H9 (cell line): ENCODE results near the gene MFSD6. TPM values are rescaled to one million over a fixed set of nuclear protein-coding genes. Genes with fewer than 3 reads are reported as not detected.

ENCODE experiments used
- DNase-seq: peaks from one replicate; pipeline ENCODE4 v3.0.0-alpha.2; 2017
- H2AFZ ChIP-seq: one replicate; pipeline ENCODE4 v1.6.1; 2013; ENCODE audit warnings: mild to moderate bottlenecking, low read length, control low read depth, moderate library complexity
- H2AK5ac ChIP-seq: 2 replicates; pipeline ENCODE4 v1.6.1; 2013; ENCODE audit warnings: low read length, control low read depth, mixed read lengths; ENCODE audit not compliant: insufficient read length
- H2BK120ac ChIP-seq: one replicate; pipeline ENCODE4 v1.6.1; 2013; ENCODE audit warnings: low read depth, mild to moderate bottlenecking, low read length, control low read depth, inconsistent platforms; ENCODE audit not compliant: poor library complexity, severe bottlenecking
- H2BK12ac ChIP-seq: 2 replicates; pipeline ENCODE4 v1.6.1; 2013; ENCODE audit warnings: low read length, control low read depth, mixed read lengths, low read depth; ENCODE audit not compliant: insufficient read length
- H2BK15ac ChIP-seq: 2 replicates; pipeline ENCODE4 v1.6.1; 2013; ENCODE audit warnings: low read depth, low read length, control low read depth
- H2BK20ac ChIP-seq: one replicate; pipeline ENCODE4 v1.6.1; 2013; ENCODE audit warnings: low read depth, mild to moderate bottlenecking, low read length, control low read depth, inconsistent platforms; ENCODE audit not compliant: poor library complexity, severe bottlenecking
- H2BK5ac ChIP-seq: 2 replicates; pipeline ENCODE4 v1.6.1; 2013; ENCODE audit warnings: low read length, control low read depth, mixed read lengths; ENCODE audit not compliant: insufficient read length
- H3K14ac ChIP-seq: 2 replicates; pipeline ENCODE4 v1.6.1; 2013; ENCODE audit warnings: low read length, control low read depth; ENCODE audit not compliant: insufficient read depth
- H3K18ac ChIP-seq: 2 replicates; pipeline ENCODE4 v1.6.1; 2013; ENCODE audit warnings: low read depth, mild to moderate bottlenecking, mixed read lengths, low read length, control low read depth; ENCODE audit not compliant: insufficient read length
- H3K23ac ChIP-seq: 2 replicates; pipeline ENCODE4 v1.6.1; 2013; ENCODE audit warnings: low read length, control low read depth, mixed read lengths, low read depth; ENCODE audit not compliant: insufficient read length
- H3K23me2 ChIP-seq: 2 replicates; pipeline ENCODE4 v1.6.1; 2013; ENCODE audit warnings: low read depth, mild to moderate bottlenecking, mixed read lengths, low read length, control low read depth; ENCODE audit not compliant: insufficient read length, poor library complexity, severe bottlenecking
- H3K27ac ChIP-seq: 2 replicates; pipeline ENCODE4 v1.5.1; 2013; ENCODE audit warnings: low read length, control low read depth, mixed read lengths, low read depth; ENCODE audit not compliant: insufficient read length
- H3K27me3 ChIP-seq: 2 replicates; pipeline ENCODE4 v1.6.1; 2013; ENCODE audit warnings: low read length, control low read depth, inconsistent platforms; ENCODE audit not compliant: insufficient read depth
- H3K4ac ChIP-seq: 2 replicates; pipeline ENCODE4 v1.6.1; 2013; ENCODE audit warnings: low read depth, mild to moderate bottlenecking, control low read depth, inconsistent platforms, low read length, moderate library complexity
- H3K4me1 ChIP-seq: 2 replicates; pipeline ENCODE4 v1.6.1; 2013; ENCODE audit warnings: low read length, control low read depth, inconsistent platforms; ENCODE audit not compliant: insufficient read depth
- H3K4me2 ChIP-seq: 2 replicates; pipeline ENCODE4 v1.6.1; 2013; ENCODE audit warnings: low read length, control low read depth, mixed read lengths; ENCODE audit not compliant: insufficient read length, insufficient read depth
- H3K56ac ChIP-seq: 2 replicates; pipeline ENCODE4 v1.6.1; 2013; ENCODE audit warnings: low read depth, mild to moderate bottlenecking, mixed read lengths, low read length, control low read depth; ENCODE audit not compliant: insufficient read length
- H3K79me1 ChIP-seq: 2 replicates; pipeline ENCODE4 v1.6.1; 2013; ENCODE audit warnings: low read depth, mild to moderate bottlenecking, moderate library complexity, low read length, control low read depth, inconsistent platforms; ENCODE audit not compliant: insufficient read depth, poor library complexity, severe bottlenecking
- H3K79me2 ChIP-seq: 2 replicates; pipeline ENCODE4 v1.6.1; 2013; ENCODE audit warnings: low read length, control low read depth, inconsistent platforms; ENCODE audit not compliant: insufficient read depth
- H3K9ac ChIP-seq: 2 replicates; pipeline ENCODE4 v1.6.1; 2013; ENCODE audit warnings: low read length, control low read depth, mixed read lengths; ENCODE audit not compliant: insufficient read length; ENCODE audit errors: extremely low read depth
- H3K9me3 ChIP-seq: one replicate; pipeline ENCODE4 v1.6.1; 2013; ENCODE audit warnings: low read depth, low read length, inconsistent platforms; ENCODE audit not compliant: control insufficient read depth
- H3T11ph ChIP-seq: one replicate; pipeline ENCODE4 v1.6.1; 2013; ENCODE audit warnings: mild to moderate bottlenecking, low read length, control low read depth, inconsistent platforms
- H4K20me1 ChIP-seq: one replicate; pipeline ENCODE4 v1.6.1; 2013; ENCODE audit not compliant: control insufficient read depth, insufficient read length, insufficient read depth
- H4K5ac ChIP-seq: 2 replicates; pipeline ENCODE4 v1.6.1; 2013; ENCODE audit warnings: low read depth, mild to moderate bottlenecking, mixed read lengths, low read length, control low read depth; ENCODE audit not compliant: insufficient read length
- H4K8ac ChIP-seq: replicated peaks from 2 replicates; pipeline ENCODE4 v1.6.1; 2013; ENCODE audit warnings: low read length, control low read depth, mixed read lengths, low read depth; ENCODE audit not compliant: insufficient read length
- H4K91ac ChIP-seq: 2 replicates; pipeline ENCODE4 v1.6.1; 2013; ENCODE audit warnings: low read depth, mild to moderate bottlenecking, moderate library complexity, mixed read lengths, low read length, control low read depth; ENCODE audit not compliant: insufficient read length
- H3K27ac Mint-ChIP-seq, 3 experiments: 2 replicates in 2 of 3; 3 replicates in 1 of 3; pipeline ENCODE4 v1.8.0; 2020 to 2021; ENCODE audit warnings: mixed read lengths in 3 of 3, mild to moderate bottlenecking in 1 of 3, moderate library complexity in 1 of 3
- H3K27me3 Mint-ChIP-seq: 2 replicates; pipeline ENCODE4 v1.8.0; 2021; ENCODE audit warnings: low read depth, mild to moderate bottlenecking, moderate library complexity, mixed read lengths
- H3K36me3 Mint-ChIP-seq, 3 experiments: 2 replicates in 2 of 3; 3 replicates in 1 of 3; pipeline ENCODE4 v1.8.0; 2020 to 2021; ENCODE audit warnings: low read depth in 3 of 3, mixed read lengths in 3 of 3; ENCODE audit not compliant: insufficient read depth in 1 of 3
- H3K4me1 Mint-ChIP-seq, 2 experiments: 2 replicates each; pipeline ENCODE4 v1.8.0; 2020; ENCODE audit warnings: mixed read lengths in 2 of 2
- H3K4me3 Mint-ChIP-seq, 2 experiments: 2 replicates in 1 of 2; 3 replicates in 1 of 2; pipeline ENCODE4 v1.8.0; 2020 to 2021; ENCODE audit warnings: mild to moderate bottlenecking in 2 of 2, mixed read lengths in 2 of 2, moderate library complexity in 1 of 2
- H3K9me3 Mint-ChIP-seq, 2 experiments: 2 replicates in 1 of 2; 3 replicates in 1 of 2; pipeline ENCODE4 v1.8.0; 2020; ENCODE audit warnings: mild to moderate bottlenecking in 2 of 2, mixed read lengths in 2 of 2, moderate library complexity in 1 of 2
- WGBS: extraction: QIAGEN DNeasy Blood & Tissue Kit; methylation state at CpG from one replicate; pipeline ENCODE4 v1.1.7; 2013; ENCODE audit warnings: missing lambda C conversion rate, low lambda C conversion rate, mixed read lengths; ENCODE audit not compliant: insufficient read length; ENCODE audit errors: extremely low coverage; 5-methylcytosine and 5-hydroxymethylcytosine counted together
- total RNA-seq: library from RNA; stranded (reverse); gene quantifications from 2 replicates; pipeline ENCODE4 v1.2.1, GENCODE V29; 2021
- TF ChIP-seq, protein P1 (sequence below): fragments of 200-600 bp; sonication (generic); conservative IDR thresholded peaks from 3 replicates; pipeline ENCODE4 v1.8.0; 2021; ENCODE audit warnings: antibody characterized with exemption, mild to moderate bottlenecking

MFSD6 gene
- total RNA-seq, 1 experiment from 2014 or later = 4.0 TPM

DNA sequence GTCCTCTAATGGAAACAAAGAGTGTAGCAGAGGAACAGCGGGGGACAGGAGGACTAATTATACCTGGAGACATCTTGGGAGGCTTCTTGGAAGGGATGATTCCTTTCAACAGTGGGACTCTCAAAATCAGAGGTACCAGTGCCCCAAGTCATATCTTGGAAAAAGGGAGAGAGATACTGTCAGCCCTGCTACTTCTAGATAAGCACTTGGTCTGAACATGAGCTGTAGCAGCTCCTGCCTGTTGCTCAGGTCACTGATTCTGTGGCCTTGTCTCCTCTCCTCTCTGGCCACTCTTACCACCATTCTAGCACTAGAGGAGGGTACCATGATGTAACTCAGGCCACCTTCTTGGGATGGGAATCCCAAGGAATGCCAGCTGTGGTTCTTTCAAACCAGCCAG lies 54.5 kb downstream of the MFSD6 start:
- no peak overlapping the region for H3K9ac ChIP-seq
- H3K23ac ChIP-seq = no peak overlapping the region
- no peak overlapping the region for H2AFZ ChIP-seq
- H3T11ph ChIP-seq = no peak overlapping the region
- DNase-seq = no peak
- no peak overlapping the region for H3K27ac ChIP-seq
- H4K20me1 ChIP-seq = no peaks in the 10 kb centered on the region
- H3K9me3 Mint-ChIP-seq = no peaks in the 10 kb centered on the region
- H4K8ac ChIP-seq = no peak overlapping the region
- no peak overlapping the region for H2BK12ac ChIP-seq
- no peaks in the 10 kb centered on the region for H3K27me3 Mint-ChIP-seq
- no peak overlapping the region for H2AK5ac ChIP-seq
- H3K4me1 Mint-ChIP-seq = 0 out of 4 replicates have a peak, but pooled peaks cover 0 to 3% of the 10 kb centered on the region in 2 experiments
- H3K14ac ChIP-seq = no peak overlapping the region
- H3K4me1 ChIP-seq = no peaks in the 10 kb centered on the region
- no peak overlapping the region for H3K18ac ChIP-seq
- no peak overlapping the region for H4K91ac ChIP-seq
- no peak overlapping the region for H3K4me2 ChIP-seq
- no peaks in the 10 kb centered on the region for H3K79me2 ChIP-seq
- WGBS = no CpG with 5 or more reads among the region's 1 CpG
- no peak overlapping the region for H3K27ac Mint-ChIP-seq
- no peaks in the 10 kb centered on the region for H3K23me2 ChIP-seq
- H3K36me3 Mint-ChIP-seq = no peaks in the 10 kb centered on the region; a peak in 1 of 7 replicates
- H4K5ac ChIP-seq = no peak overlapping the region
- H2BK120ac ChIP-seq = no peak overlapping the region
- no peaks in the 10 kb centered on the region for H3K27me3 ChIP-seq
- H3K79me1 ChIP-seq = no peaks in the 10 kb centered on the region
- H2BK15ac ChIP-seq = no peak overlapping the region
- H3K9me3 ChIP-seq = no peaks in the 10 kb centered on the region
- H3K56ac ChIP-seq = no peak overlapping the region
- no peak overlapping the region for H2BK5ac ChIP-seq
- no peak overlapping the region for H3K4ac ChIP-seq
- no peak overlapping the region for H2BK20ac ChIP-seq
- no peak overlapping the region for H3K4me3 Mint-ChIP-seq
- TF ChIP-seq, protein P1, sequence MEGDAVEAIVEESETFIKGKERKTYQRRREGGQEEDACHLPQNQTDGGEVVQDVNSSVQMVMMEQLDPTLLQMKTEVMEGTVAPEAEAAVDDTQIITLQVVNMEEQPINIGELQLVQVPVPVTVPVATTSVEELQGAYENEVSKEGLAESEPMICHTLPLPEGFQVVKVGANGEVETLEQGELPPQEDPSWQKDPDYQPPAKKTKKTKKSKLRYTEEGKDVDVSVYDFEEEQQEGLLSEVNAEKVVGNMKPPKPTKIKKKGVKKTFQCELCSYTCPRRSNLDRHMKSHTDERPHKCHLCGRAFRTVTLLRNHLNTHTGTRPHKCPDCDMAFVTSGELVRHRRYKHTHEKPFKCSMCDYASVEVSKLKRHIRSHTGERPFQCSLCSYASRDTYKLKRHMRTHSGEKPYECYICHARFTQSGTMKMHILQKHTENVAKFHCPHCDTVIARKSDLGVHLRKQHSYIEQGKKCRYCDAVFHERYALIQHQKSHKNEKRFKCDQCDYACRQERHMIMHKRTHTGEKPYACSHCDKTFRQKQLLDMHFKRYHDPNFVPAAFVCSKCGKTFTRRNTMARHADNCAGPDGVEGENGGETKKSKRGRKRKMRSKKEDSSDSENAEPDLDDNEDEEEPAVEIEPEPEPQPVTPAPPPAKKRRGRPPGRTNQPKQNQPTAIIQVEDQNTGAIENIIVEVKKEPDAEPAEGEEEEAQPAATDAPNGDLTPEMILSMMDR = no peak
